ENCODE data around the gene LRRK2. TPM values are rescaled to one million over a fixed set of nuclear protein-coding genes. Genes with fewer than 3 reads are reported as not detected.

The LRRK2 gene
- total RNA-seq, 1 experiment from 2014 or later: 0.26 TPM

GRCh38 chr12:40309001-40309400 lies 84.2 kb downstream of the LRRK2 start:
- Histone ChIP-seq H3K4me1 (replicated peaks; ENCODE audit: insufficient read depth) (no peaks in the 10 kb centered on the region), H3K4me3 (no peak overlapping the region), H2AFZ (no peak overlapping the region), H3K27me3 (ENCODE audit: insufficient read depth, low read depth) (no peaks in the 10 kb centered on the region), H3K9me3 (ENCODE audit: insufficient read depth, low read depth) (no peaks in the 10 kb centered on the region), H3K4me2 (no peak overlapping the region), H3F3A (ENCODE audit: insufficient read depth, low read depth) (no peaks in the 10 kb centered on the region), H3K36me3 (ENCODE audit: low read depth) (no peaks in the 10 kb centered on the region), H3K79me2 (ENCODE audit: low read depth) (no peaks in the 10 kb centered on the region), H4K20me1 (ENCODE audit: insufficient read depth) (no peaks in the 10 kb centered on the region), H3K27ac (no peak overlapping the region), H3K9me2 (ENCODE audit: insufficient read depth) (no peaks in the 10 kb centered on the region)
- TF ChIP-seq EZH2 (IDR thresholded peaks at IDR 0.05; ENCODE audit: low read depth) (no peak), CTCF (conservative IDR thresholded peaks at IDR 0.05) (no peak)
- DNase-seq: no peak
- BruUV-seq (replicated peaks): no TSS peak
- ChIA-PET CTCF (no interaction called here), POLR2A (ENCODE audit: unreplicated experiment) (no interaction called here)
- intact Hi-C loops (cut with micrococcal nuclease; ENCODE audit: unreplicated experiment): no loop called here

- H3K4me3 ChIP-seq: no peak overlapping the region
- BruUV-seq (replicated peaks): no TSS peak
- intact Hi-C loops (cut with micrococcal nuclease; ENCODE audit: unreplicated experiment): no loop called here
Observed at GRCh38 chr12:40310211-40310610, 85.4 kb downstream of the LRRK2 start.

GRCh38 chr12:40312196-40312595 lies 87.4 kb downstream of the LRRK2 start:
- CTCF ChIA-PET: interaction anchor here (0.6 kb wide), 1 partner anchor 497 kb away, joined by 3 read pairs; no protein-coding TSS in a partner anchor
- H2AFZ ChIP-seq: no peak overlapping the region
- intact Hi-C loops (cut with micrococcal nuclease; ENCODE audit: unreplicated experiment): loop anchor here (2.0 kb wide), 1 partner anchor 159 kb away; no protein-coding TSS in a partner anchor

More at GRCh38 chr12:40310211-40310610, 85.4 kb downstream of the LRRK2 start:
- Histone ChIP-seq H3K4me1 (replicated peaks; ENCODE audit: insufficient read depth) (no peaks in the 10 kb centered on the region), H3K9me3 (ENCODE audit: insufficient read depth, low read depth) (no peaks in the 10 kb centered on the region), H3K79me2 (ENCODE audit: low read depth) (no peaks in the 10 kb centered on the region), H3K4me2 (no peak overlapping the region), H3K36me3 (ENCODE audit: low read depth) (no peaks in the 10 kb centered on the region), H4K20me1 (ENCODE audit: insufficient read depth) (no peaks in the 10 kb centered on the region), H3F3A (ENCODE audit: insufficient read depth, low read depth) (no peaks in the 10 kb centered on the region), H3K9me2 (ENCODE audit: insufficient read depth) (no peaks in the 10 kb centered on the region), H3K27me3 (ENCODE audit: insufficient read depth, low read depth) (no peaks in the 10 kb centered on the region), H2AFZ (no peak overlapping the region), H3K27ac (no peak overlapping the region)
- ChIA-PET CTCF (no interaction called here), POLR2A (ENCODE audit: unreplicated experiment) (no interaction called here)
- TF ChIP-seq EZH2 (IDR thresholded peaks at IDR 0.05; ENCODE audit: low read depth): no peak
- TF ChIP-seq CTCF (conservative IDR thresholded peaks at IDR 0.05): no peak
- DNase-seq: no peak

More at GRCh38 chr12:40312196-40312595, 87.4 kb downstream of the LRRK2 start:
- DNase-seq: no peak
- no peaks in the 10 kb centered on the region for H3K9me2 ChIP-seq (ENCODE audit: insufficient read depth)
- TF ChIP-seq CTCF (conservative IDR thresholded peaks at IDR 0.05): no peak
- TF ChIP-seq EZH2 (IDR thresholded peaks at IDR 0.05; ENCODE audit: low read depth): no peak
- no peaks in the 10 kb centered on the region for H3F3A ChIP-seq (ENCODE audit: insufficient read depth, low read depth)
- POLR2A ChIA-PET (ENCODE audit: unreplicated experiment): no interaction called here
- no peaks in the 10 kb centered on the region for H3K4me1 ChIP-seq (replicated peaks; ENCODE audit: insufficient read depth)
- H3K4me3 ChIP-seq: no peak overlapping the region
- no peaks in the 10 kb centered on the region for H3K79me2 ChIP-seq (ENCODE audit: low read depth)
- H4K20me1 ChIP-seq (ENCODE audit: insufficient read depth): no peaks in the 10 kb centered on the region
- H3K27me3 ChIP-seq (ENCODE audit: insufficient read depth, low read depth): no peaks in the 10 kb centered on the region
- no peaks in the 10 kb centered on the region for H3K36me3 ChIP-seq (ENCODE audit: low read depth)
- no peak overlapping the region for H3K27ac ChIP-seq
- H3K4me2 ChIP-seq: no peak overlapping the region
- BruUV-seq (replicated peaks): no TSS peak
- no peaks in the 10 kb centered on the region for H3K9me3 ChIP-seq (ENCODE audit: insufficient read depth, low read depth)
